Measurements from ENCODE around the gene TNFRSF4.

- TF ChIP-seq POLR2AphosphoS5 (IDR thresholded peaks at IDR 0.05; ENCODE audit: insufficient read depth in 1 of 2, low read depth in 1 of 2) (no peak), CTCF (IDR thresholded peaks at IDR 0.05) (no peak), POLR2A (IDR thresholded peaks at IDR 0.05) (no peak)
Measured at GRCh38 chr1:1236176-1236763, 22.3 kb upstream of the TNFRSF4 start.
